MCF 10A (cell line): ENCODE results near the gene GALR3. TPM values are rescaled to one million over a fixed set of nuclear protein-coding genes. Genes with fewer than 3 reads are reported as not detected.

Source experiments
- BruUV-seq: library from RNA; stranded (reverse); fragments of 400-500 nt; replicated peaks from 2 replicates; lab custom pipeline; 2021; lab: Mats Ljungman, UMichigan
- CTCF ChIA-PET: fragments of 300-600 bp; sonication (Branson Sonifier 250); formaldehyde crosslinking; extraction: SDS; loops from one replicate; lab custom pipeline; 2021; ENCODE audit warnings: antibody characterized with exemption, inconsistent platforms; lab: Yijun Ruan, JAX
- POLR2A ChIA-PET: fragments of 300-600, 350-650 bp; sonication (Branson Sonifier 250); formaldehyde crosslinking; extraction: SDS; loops from one replicate; lab custom pipeline; 2020; ENCODE audit warnings: antibody characterized with exemption, inconsistent platforms; lab: Yijun Ruan, JAX
- DNase-seq: peaks from one replicate; pipeline ENCODE4 v3.0.0-alpha.2; 2018; ENCODE audit not compliant: unreplicated experiment
- H3K27ac Mint-ChIP-seq: one replicate; pipeline ENCODE4 v1.8.0; 2022; ENCODE audit warnings: mild to moderate bottlenecking, low read depth, mixed read lengths; ENCODE audit not compliant: unreplicated experiment
- H3K27me3 Mint-ChIP-seq: one replicate; pipeline ENCODE4 v1.8.0; 2022; ENCODE audit warnings: mixed read lengths; ENCODE audit not compliant: insufficient read depth, unreplicated experiment
- H3K36me3 Mint-ChIP-seq: one replicate; pipeline ENCODE4 v1.8.0; 2022; ENCODE audit warnings: mild to moderate bottlenecking, moderate library complexity, mixed read lengths; ENCODE audit not compliant: insufficient read depth, unreplicated experiment
- H3K4me1 Mint-ChIP-seq: one replicate; pipeline ENCODE4 v1.8.0; 2022; ENCODE audit warnings: mixed read lengths; ENCODE audit not compliant: insufficient read depth, unreplicated experiment
- H3K4me3 Mint-ChIP-seq: one replicate; pipeline ENCODE4 v1.8.0; 2022; ENCODE audit warnings: mild to moderate bottlenecking, moderate library complexity, mixed read lengths; ENCODE audit not compliant: unreplicated experiment
- H3K9me3 Mint-ChIP-seq: one replicate; pipeline ENCODE4 v1.8.0; 2022; ENCODE audit warnings: mixed read lengths; ENCODE audit not compliant: unreplicated experiment
- CTCF ChIP-seq: fragments of 200-600 bp; IDR thresholded peaks from one replicate; pipeline ENCODE4 v1.8.0; 2022; ENCODE audit warnings: antibody characterized with exemption, mild to moderate bottlenecking; ENCODE audit not compliant: unreplicated experiment
- intact Hi-C: fragments of 100-400 bp; cut with micrococcal nuclease; formaldehyde crosslinking; loops from 2 replicates; pipeline ENCODE4 v1.14.1; 2022
- microRNA-seq: library from miRNA; unstranded; fragments of <30 nt; microRNA quantifications from one replicate; pipeline ENCODE4 v1.2.0, GENCODE V29; 2022
- total RNA-seq: library from RNA; stranded (reverse); gene quantifications from 2 replicates; pipeline ENCODE4 v1.2.3, GENCODE V29; 2022

Gene GALR3
- total RNA-seq, 1 experiment from 2014 or later = 0.26 TPM

- intact Hi-C loops = no loop called here
These were observed 42.3 kb downstream of the GALR3 start for GRCh38 chr22:37865510-37865909.

DNA sequence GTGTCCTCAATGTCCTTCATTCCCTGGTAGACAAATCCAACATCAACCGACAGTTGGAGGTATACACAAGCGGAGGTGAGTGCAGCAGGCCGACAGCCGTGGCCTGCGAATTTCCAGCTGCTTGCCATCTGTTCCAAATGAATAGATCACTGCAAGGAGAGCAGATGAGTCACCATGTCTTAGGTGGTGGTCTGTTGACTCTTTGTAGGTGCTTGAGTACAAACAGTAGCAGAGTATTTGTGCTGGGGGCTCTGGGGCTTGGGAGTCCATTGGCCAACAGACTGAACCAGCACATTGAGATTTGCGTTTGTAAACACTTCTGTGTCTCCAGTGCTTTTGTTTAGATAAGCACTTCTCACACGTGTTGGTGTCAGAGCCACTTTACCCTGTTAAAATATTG, 47.1 kb downstream of the GALR3 start:
- Mint-ChIP-seq H3K36me3 (peaks cover 100% of the 10 kb centered on the region), H3K9me3 (no peaks in the 10 kb centered on the region), H3K4me1 (no peaks in the 10 kb centered on the region), H3K4me3 (no peak overlapping the region), H3K27ac (no peak overlapping the region), H3K27me3 (no peaks in the 10 kb centered on the region)
- no TSS peak for BruUV-seq
- intact Hi-C loops = no loop called here
- ChIA-PET POLR2A (interaction anchor here (1.6 kb wide), 1 partner anchor 9 kb away, joined by 3 read pairs; no protein-coding TSS in a partner anchor), CTCF (interaction anchor here (0.6 kb wide), 1 partner anchor 9 kb away, joined by 3 read pairs; no protein-coding TSS in a partner anchor)
- TF ChIP-seq CTCF = no peak
- DNase-seq = no peak

More at GRCh38 chr22:37865510-37865909, 42.3 kb downstream of the GALR3 start:
- no peak overlapping the region for H3K4me3 Mint-ChIP-seq
- no peak overlapping the region for H3K27ac Mint-ChIP-seq
- POLR2A ChIA-PET = no interaction called here
- peaks cover 10% of the 10 kb centered on the region for H3K4me1 Mint-ChIP-seq
- H3K9me3 Mint-ChIP-seq = no peaks in the 10 kb centered on the region
- TF ChIP-seq CTCF = no peak
- H3K36me3 Mint-ChIP-seq = peaks cover 99% of the 10 kb centered on the region
- no peak for DNase-seq
- BruUV-seq = no TSS peak
- H3K27me3 Mint-ChIP-seq = no peaks in the 10 kb centered on the region
- CTCF ChIA-PET = interaction anchor here (0.6 to 4.8 kb wide), 8 partner anchors 9 to 1588 kb away, joined by 3 to 44 read pairs (median 4); no protein-coding TSS in a partner anchor

Small RNAs within 50 kb of the gene (microRNA-seq; reads per million reads assigned to microRNA genes)
- 1.6 reads per million, percentile 10 among the genes with 10 or more reads in this experiment for gene MIR659

Other genes starting within 250 kb of the GALR3 start
- gene LGALS2, start 243.3 kb upstream of the GALR3 start, total RNA-seq = not detected in 2 replicates
- gene GGA1, start 214.5 kb upstream of the GALR3 start, total RNA-seq = 52.7 and 59.1 TPM in 2 replicates
- 1.5 and 1.9 TPM in 2 replicates for gene SH3BP1, start 183.7 kb upstream of the GALR3 start, total RNA-seq
- 10.3 and 10.5 TPM in 2 replicates for gene PDXP, start 164.7 kb upstream of the GALR3 start, total RNA-seq
- gene LGALS1, start 147.7 kb upstream of the GALR3 start, total RNA-seq = 1,407 and 1,635 TPM in 2 replicates
- 47.1 and 50.8 TPM in 2 replicates for gene NOL12, start 137.0 kb upstream of the GALR3 start, total RNA-seq
- 42.5 and 45.7 TPM in 2 replicates for gene TRIOBP, start 126.3 kb upstream of the GALR3 start, total RNA-seq
- 21.5 and 32.8 TPM in 2 replicates for gene GCAT, start 15.4 kb upstream of the GALR3 start, total RNA-seq
- gene ANKRD54, start 21.0 kb downstream of the GALR3 start, total RNA-seq = 26.0 and 26.7 TPM in 2 replicates
- gene EIF3L, start 26.0 kb downstream of the GALR3 start, total RNA-seq = 395 and 505 TPM in 2 replicates
- gene MICALL1, start 82.9 kb downstream of the GALR3 start, total RNA-seq = 164 and 165 TPM in 2 replicates
- gene C22orf23, start 130.2 kb downstream of the GALR3 start, total RNA-seq = not detected in 2 replicates
- 87.5 and 97.6 TPM in 2 replicates for gene POLR2F, start 130.3 kb downstream of the GALR3 start, total RNA-seq
- gene SOX10, start 161.2 kb downstream of the GALR3 start, total RNA-seq = not detected in 2 replicates
- 40.2 and 40.6 TPM in 2 replicates for gene PICK1, start 234.0 kb downstream of the GALR3 start, total RNA-seq